A673 (cell line): ENCODE measurements around the gene CHPT1. TPM values are rescaled to one million over a fixed set of nuclear protein-coding genes. Genes with fewer than 3 reads are reported as not detected.

ENCODE experiments used
- BruUV-seq: library from RNA; stranded (reverse); fragments of 400-500 nt; replicated peaks from 2 replicates; lab custom pipeline; 2021; lab: Mats Ljungman, UMichigan
- CTCF ChIA-PET: fragments of 300-600 bp; sonication (Branson Sonifier 250); formaldehyde crosslinking; loops from one replicate; lab custom pipeline; 2022; ENCODE audit warnings: antibody characterized with exemption; lab: Charles Lee
- POLR2A ChIA-PET: fragments of 300-600 bp; sonication (Branson Sonifier 250); formaldehyde crosslinking; loops from one replicate; lab custom pipeline; 2022; ENCODE audit warnings: antibody characterized with exemption; ENCODE audit not compliant: low non-redundant PET; lab: Charles Lee
- DNase-seq: peaks from one replicate; pipeline ENCODE4 v3.0.0-alpha.2; 2015; ENCODE audit warnings: low spot score
- H3K27ac ChIP-seq: fragments of 200-600 bp; sonication (generic); 2 replicates; pipeline ENCODE4 v1.5.1; 2016; ENCODE audit warnings: mixed run types, low read depth, mild to moderate bottlenecking, mixed read lengths, antibody characterized with exemption, low read length; ENCODE audit not compliant: poor library complexity, severe bottlenecking
- H3K27me3 ChIP-seq: fragments of 200-600 bp; sonication (generic); replicated peaks from 2 replicates; pipeline ENCODE4 v1.6.1; 2017; ENCODE audit warnings: mixed run types, low read depth, mild to moderate bottlenecking, mixed read lengths, antibody characterized with exemption, low read length; ENCODE audit not compliant: insufficient read depth, poor library complexity
- H3K36me3 ChIP-seq: fragments of 200-600 bp; sonication (generic); 2 replicates; pipeline ENCODE4 v1.6.1; 2016; ENCODE audit warnings: mixed run types, mild to moderate bottlenecking, mixed read lengths, antibody characterized with exemption, low read length; ENCODE audit not compliant: insufficient read depth, poor library complexity, severe bottlenecking
- H3K4me1 ChIP-seq: fragments of 200-600 bp; sonication (generic); 2 replicates; pipeline ENCODE4 v1.6.1; 2017; ENCODE audit warnings: mixed run types, mild to moderate bottlenecking, mixed read lengths, antibody characterized with exemption, low read length; ENCODE audit not compliant: insufficient read depth, poor library complexity, severe bottlenecking
- H3K4me3 ChIP-seq: fragments of 200-600 bp; sonication (generic); 2 replicates; pipeline ENCODE4 v1.5.1; 2016; ENCODE audit warnings: low read depth, mixed run types, mild to moderate bottlenecking, mixed read lengths, low read length; ENCODE audit not compliant: poor library complexity, severe bottlenecking
- H3K9me3 ChIP-seq: fragments of 200-600 bp; sonication (generic); 2 replicates; pipeline ENCODE4 v1.6.1; 2016; ENCODE audit warnings: mixed run types, low read depth, mild to moderate bottlenecking, mixed read lengths, antibody characterized with exemption, low read length; ENCODE audit not compliant: poor library complexity, severe bottlenecking
- EZH2 ChIP-seq: fragments of 200-600 bp; sonication (generic); IDR thresholded peaks from 2 replicates; pipeline ENCODE4 v1.6.1; 2017; ENCODE audit warnings: borderline replicate concordance, low read depth, mild to moderate bottlenecking, mixed read lengths, antibody characterized with exemption, low read length; ENCODE audit not compliant: poor library complexity, severe bottlenecking
- intact Hi-C: fragments of 100-400 bp; cut with micrococcal nuclease; formaldehyde crosslinking; loops from one replicate; pipeline ENCODE4 v1.10.0; 2022; ENCODE audit not compliant: unreplicated experiment
- total RNA-seq: library from RNA; stranded (reverse); gene quantifications from 2 replicates; pipeline ENCODE4 v1.2.3, GENCODE V29; 2021
- TF ChIP-seq, protein P1 (sequence below): fragments of 300-800, 200-600 bp; sonication (generic); conservative IDR thresholded peaks from 2 replicates; pipeline ENCODE4 v1.5.1; 2017; ENCODE audit warnings: low read depth, mild to moderate bottlenecking, antibody characterized with exemption, low read length, moderate library complexity, mixed read lengths

CHPT1 gene
- total RNA-seq, 1 experiment from 2014 or later: 31.6 TPM

DNA sequence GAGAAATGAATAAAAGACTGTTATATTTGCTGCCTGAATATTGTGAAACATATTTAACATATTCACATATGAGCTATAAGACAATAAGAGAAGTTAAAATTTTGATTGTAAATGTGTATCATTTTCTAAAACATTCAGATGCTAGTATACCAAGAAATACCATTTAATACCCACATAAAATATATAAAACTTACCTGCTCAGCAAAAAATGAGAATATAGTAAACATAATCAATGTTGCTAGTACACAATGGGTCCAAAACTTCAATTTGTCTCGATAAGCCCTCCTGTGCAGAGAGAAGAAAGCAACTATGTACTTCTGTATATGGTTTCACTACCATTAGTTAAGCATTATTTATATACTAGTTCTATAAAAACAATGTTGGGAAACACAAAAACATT is 51.5 kb downstream of the CHPT1 start:
- no peaks in the 10 kb centered on the region for H3K36me3 ChIP-seq
- CTCF ChIA-PET: no interaction called here

DNA sequence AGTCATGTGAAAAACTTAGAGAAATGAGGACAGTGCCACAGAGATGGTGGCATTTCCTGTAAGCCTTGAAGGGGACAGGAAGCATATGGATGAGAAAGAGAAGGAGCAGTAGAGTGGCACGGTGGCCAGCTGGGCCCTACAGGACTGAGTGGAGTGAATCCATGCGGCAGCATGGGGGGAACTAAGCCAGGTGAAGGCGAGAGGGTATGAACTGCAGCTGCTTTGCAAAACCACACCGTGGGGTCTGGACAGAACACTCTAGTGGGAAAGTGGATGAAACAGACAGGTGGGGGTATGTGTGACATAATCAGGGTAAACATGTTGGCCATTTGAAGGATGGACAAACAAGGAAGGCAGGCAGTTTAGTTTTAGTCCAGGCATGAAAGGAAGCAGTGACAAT is 52.2 kb downstream of the CHPT1 start:
- ChIA-PET CTCF (no interaction called here), POLR2A (no interaction called here)
- DNase-seq: no peak
- no peaks in the 10 kb centered on the region for H3K27me3 ChIP-seq
- intact Hi-C loops: loop anchor here (5.0 kb wide), 1 partner anchor 257 kb away; no protein-coding TSS in a partner anchor
- TF ChIP-seq, protein P1, sequence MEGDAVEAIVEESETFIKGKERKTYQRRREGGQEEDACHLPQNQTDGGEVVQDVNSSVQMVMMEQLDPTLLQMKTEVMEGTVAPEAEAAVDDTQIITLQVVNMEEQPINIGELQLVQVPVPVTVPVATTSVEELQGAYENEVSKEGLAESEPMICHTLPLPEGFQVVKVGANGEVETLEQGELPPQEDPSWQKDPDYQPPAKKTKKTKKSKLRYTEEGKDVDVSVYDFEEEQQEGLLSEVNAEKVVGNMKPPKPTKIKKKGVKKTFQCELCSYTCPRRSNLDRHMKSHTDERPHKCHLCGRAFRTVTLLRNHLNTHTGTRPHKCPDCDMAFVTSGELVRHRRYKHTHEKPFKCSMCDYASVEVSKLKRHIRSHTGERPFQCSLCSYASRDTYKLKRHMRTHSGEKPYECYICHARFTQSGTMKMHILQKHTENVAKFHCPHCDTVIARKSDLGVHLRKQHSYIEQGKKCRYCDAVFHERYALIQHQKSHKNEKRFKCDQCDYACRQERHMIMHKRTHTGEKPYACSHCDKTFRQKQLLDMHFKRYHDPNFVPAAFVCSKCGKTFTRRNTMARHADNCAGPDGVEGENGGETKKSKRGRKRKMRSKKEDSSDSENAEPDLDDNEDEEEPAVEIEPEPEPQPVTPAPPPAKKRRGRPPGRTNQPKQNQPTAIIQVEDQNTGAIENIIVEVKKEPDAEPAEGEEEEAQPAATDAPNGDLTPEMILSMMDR: no peak
- no peak for TF ChIP-seq EZH2
- H3K4me3 ChIP-seq: no peak overlapping the region
- no peak overlapping the region for H3K27ac ChIP-seq
- BruUV-seq: no TSS peak
- H3K4me1 ChIP-seq: no peaks in the 10 kb centered on the region
- no peaks in the 10 kb centered on the region for H3K9me3 ChIP-seq
- no peaks in the 10 kb centered on the region for H3K36me3 ChIP-seq

More for the DNA sequence above, 51.5 kb downstream of the CHPT1 start:
- TF ChIP-seq, protein P1: no peak
- TF ChIP-seq EZH2: no peak
- no peaks in the 10 kb centered on the region for H3K27me3 ChIP-seq
- no peak overlapping the region for H3K4me3 ChIP-seq
- no TSS peak for BruUV-seq
- no peak overlapping the region for H3K27ac ChIP-seq
- H3K9me3 ChIP-seq: no peaks in the 10 kb centered on the region
- no peak for DNase-seq
- intact Hi-C loops: no loop called here
- no peaks in the 10 kb centered on the region for H3K4me1 ChIP-seq
- POLR2A ChIA-PET: no interaction called here

GRCh38 chr12:101750152-101750551 is 52.7 kb downstream of the CHPT1 start:
- CTCF ChIA-PET: no interaction called here

More at GRCh38 chr12:101750152-101750551, 52.7 kb downstream of the CHPT1 start:
- POLR2A ChIA-PET: no interaction called here
- Histone ChIP-seq H3K4me3 (no peak overlapping the region), H3K36me3 (no peaks in the 10 kb centered on the region), H3K27me3 (no peaks in the 10 kb centered on the region), H3K27ac (no peak overlapping the region), H3K4me1 (no peaks in the 10 kb centered on the region), H3K9me3 (no peaks in the 10 kb centered on the region)
- TF ChIP-seq, protein P1: no peak
- no peak for TF ChIP-seq EZH2
- BruUV-seq: no TSS peak
- intact Hi-C loops: loop anchor here (5.0 kb wide), 1 partner anchor 258 kb away; no protein-coding TSS in a partner anchor
- DNase-seq: no peak
